B cell (primary cell): Measurements from ENCODE around the gene ANKMY2. TPM values are rescaled to one million over a fixed set of nuclear protein-coding genes. Genes with fewer than 3 reads are reported as not detected.

Experiments used
- ATAC-seq: fragments of 200-7000 bp; cut with Tn5 transposase; one replicate; pipeline ENCODE4 v1.10.0; 2021; ENCODE audit warnings: low read depth, mild to moderate bottlenecking, moderate number of reproducible peaks, moderate library complexity
- CTCF ChIA-PET: fragments of 350-600 bp; sonication (Branson Sonifier 250); formaldehyde crosslinking; loops from one replicate; lab custom pipeline; 2021; ENCODE audit warnings: antibody characterized with exemption, inconsistent platforms; lab: Charles Lee
- POLR2A ChIA-PET: fragments of 350-600 bp; sonication (Branson Sonifier 250); formaldehyde crosslinking; loops from one replicate; lab custom pipeline; 2021; ENCODE audit warnings: antibody characterized with exemption; lab: Charles Lee
- DNase-seq: peaks from one replicate; pipeline ENCODE4 v3.0.0; 2013
- H2AFZ ChIP-seq: 2 replicates; pipeline ENCODE4 v1.6.1; 2012; ENCODE audit warnings: mild to moderate bottlenecking, low read depth, low read length; ENCODE audit not compliant: insufficient read depth, poor library complexity, severe bottlenecking
- H3K27ac ChIP-seq, 2 donors: 1 replicate in 1 of 2; 2 replicates in 1 of 2; pipeline ENCODE4 v1.5.1; 2012 to 2013; ENCODE audit warnings: low read length in 2 of 2, mild to moderate bottlenecking in 2 of 2, moderate library complexity in 1 of 2
- H3K27me3 ChIP-seq, 4 experiments: fragments of 200-600 bp in 1 of 4; sonication (generic) in 1 of 4; replicated peaks in 1 of 4; 1 replicate in 2 of 4; 2 replicates in 2 of 4; pipeline versions ENCODE4 v1.6.1 to v1.7.0; 2013 to 2016; ENCODE audit warnings: low read length in 3 of 4, mild to moderate bottlenecking in 2 of 4, mixed read lengths in 1 of 4, moderate library complexity in 1 of 4; ENCODE audit not compliant: insufficient read depth in 4 of 4, control insufficient read depth in 3 of 4; ENCODE audit errors: control extremely low read depth in 1 of 4
- H3K36me3 ChIP-seq, 2 experiments: replicated peaks in 1 of 2; 1 replicate in 1 of 2; 2 replicates in 1 of 2; pipeline versions ENCODE4 v1.6.1 to v1.7.1; 2013; ENCODE audit warnings: low read length in 1 of 2; ENCODE audit not compliant: insufficient read depth in 2 of 2, control insufficient read depth in 1 of 2; ENCODE audit errors: control extremely low read depth in 1 of 2, extremely low read depth in 1 of 2
- H3K4me1 ChIP-seq, 2 donors: fragments of 200-600 bp in 1 of 2; sonication (generic) in 1 of 2; 1 replicate in 1 of 2; 2 replicates in 1 of 2; pipeline versions ENCODE4 v1.5.1 to v1.6.1; 2013 to 2017; ENCODE audit warnings: low read length in 2 of 2; ENCODE audit not compliant: control insufficient read depth in 2 of 2, insufficient read depth in 2 of 2
- H3K4me2 ChIP-seq: replicated peaks from 2 replicates; pipeline ENCODE3; 2012; ENCODE audit warnings: mild to moderate bottlenecking, low read depth, low read length; ENCODE audit not compliant: poor library complexity, severe bottlenecking
- H3K4me3 ChIP-seq, 5 experiments: fragments of 200-600 bp in 1 of 5; sonication (generic) in 1 of 5; 1 replicate in 3 of 5; 2 replicates in 2 of 5; pipeline versions ENCODE4 v1.5.1 to v1.7.0; 2011 to 2016; ENCODE audit warnings: low read length in 4 of 5, mild to moderate bottlenecking in 4 of 5, low read depth in 2 of 5, control low read depth in 1 of 5, moderate library complexity in 1 of 5; ENCODE audit not compliant: insufficient read depth in 1 of 5; ENCODE audit errors: control extremely low read depth in 1 of 5, extremely low read depth in 1 of 5
- H3K79me2 ChIP-seq: fragments of 200-600 bp; sonication (generic); one replicate; pipeline ENCODE4 v1.6.0; 2016; ENCODE audit warnings: low read length; ENCODE audit not compliant: control insufficient read depth, insufficient read depth
- H3K9ac ChIP-seq: fragments of 200-600 bp; sonication (generic); 2 replicates; pipeline ENCODE4 v1.6.1; 2017; ENCODE audit warnings: mild to moderate bottlenecking, low read length, moderate library complexity
- H3K9me3 ChIP-seq, 3 donors: one replicate each; pipeline versions ENCODE4 v1.6.1 to v1.7.1; 2013; ENCODE audit warnings: low read length in 2 of 3; ENCODE audit not compliant: control insufficient read depth in 2 of 3, insufficient read depth in 1 of 3; ENCODE audit errors: control extremely low read depth in 1 of 3
- H4K20me1 ChIP-seq: 2 replicates; pipeline ENCODE4 v1.6.0; 2012; ENCODE audit warnings: mild to moderate bottlenecking, low read length; ENCODE audit not compliant: insufficient read depth, control insufficient read depth, poor library complexity, severe bottlenecking
- H3K27ac Mint-ChIP-seq: one replicate; pipeline ENCODE4 v1.8.0; 2021; ENCODE audit warnings: mixed read lengths
- H3K27me3 Mint-ChIP-seq: one replicate; pipeline ENCODE4 v1.8.0; 2021; ENCODE audit warnings: mixed read lengths
- H3K4me1 Mint-ChIP-seq: one replicate; pipeline ENCODE4 v1.8.0; 2021; ENCODE audit warnings: mixed read lengths
- H3K4me3 Mint-ChIP-seq: one replicate; pipeline ENCODE4 v1.8.0; 2021; ENCODE audit warnings: mixed read lengths
- H3K9me3 Mint-ChIP-seq: one replicate; pipeline ENCODE4 v1.8.0; 2022; ENCODE audit warnings: mixed read lengths; ENCODE audit not compliant: insufficient read depth
- EZH2 ChIP-seq: IDR thresholded peaks from 2 replicates; pipeline ENCODE4 v1.6.1; 2012; ENCODE audit warnings: borderline replicate concordance, low read depth, mild to moderate bottlenecking, moderate library complexity, low read length; ENCODE audit not compliant: insufficient read depth, poor library complexity, severe bottlenecking
- WGBS: methylation state at CpG from one replicate; pipeline ENCODE4 v1.1.5; 2013; ENCODE audit warnings: missing lambda C conversion rate; ENCODE audit not compliant: insufficient coverage; 5-methylcytosine and 5-hydroxymethylcytosine counted together
- intact Hi-C: fragments of 100-400 bp; cut with micrococcal nuclease; formaldehyde crosslinking; loops from one replicate; pipeline ENCODE4 v1.10.0; 2022
- polyA plus RNA-seq: library from polyadenylated mRNA; depleted of rRNA; stranded (reverse); fragments of >200 nt; gene quantifications from 2 replicates; pipeline ENCODE4 v1.2.3, GENCODE V29; 2012
- total RNA-seq, 2 donors: library from RNA; stranded (reverse); fragments of 120-200 nt in 1 of 2; gene quantifications; 1 replicate in 1 of 2; 2 replicates in 1 of 2; pipeline versions ENCODE4 v1.2.3 to v1.2.4, GENCODE V29; 2013 to 2022
- TF ChIP-seq, protein P1 (sequence below): fragments of 200-600 bp; IDR thresholded peaks from one replicate; pipeline ENCODE4 v1.8.0; 2022; ENCODE audit warnings: antibody characterized with exemption, mild to moderate bottlenecking

The ANKMY2 gene
- total and polyA plus RNA-seq, 2 donors (not counting 1 experiment from before 2014, with no cell fraction given): 7.6 to 17.8 TPM

DNA sequence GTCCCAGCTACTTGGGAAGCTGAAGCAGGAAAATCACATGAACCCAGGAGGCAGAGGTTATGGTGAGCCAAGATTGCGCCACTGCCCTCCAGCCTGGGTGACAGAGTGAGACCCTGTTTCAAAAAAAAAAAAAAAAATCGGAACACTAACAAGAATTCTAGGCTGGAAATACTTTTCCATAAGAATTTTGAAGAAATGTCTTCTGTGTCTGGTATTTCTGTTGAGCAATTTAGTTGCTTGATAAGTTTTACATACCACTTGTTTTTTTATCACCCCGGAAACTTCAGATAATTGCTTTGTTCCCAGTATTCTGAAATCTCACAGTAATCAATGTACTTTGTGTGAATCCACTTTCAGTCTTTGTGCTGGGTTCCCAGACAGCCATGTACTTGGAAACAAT lies 26.3 kb upstream of the ANKMY2 start:
- DNase-seq (no peak), ATAC-seq (no peak)
- Histone ChIP-seq H3K9ac (no peak overlapping the region), H3K4me3 (no peak overlapping the region), H3K4me1 (no peaks in the 10 kb centered on the region), H3K27ac (no peak overlapping the region), H3K9me3 (no peaks in the 10 kb centered on the region), H3K79me2 (peaks cover 21% of the 10 kb centered on the region), H4K20me1 (peaks cover 19% of the 10 kb centered on the region), H3K27me3 (no peaks in the 10 kb centered on the region), H3K4me2 (no peak overlapping the region), H2AFZ (no peak overlapping the region), H3K36me3 (peaks cover 16 to 36% of the 10 kb centered on the region in 2 experiments)
- intact Hi-C loops: no loop called here
- H3K27ac Mint-ChIP-seq: no peak overlapping the region
- WGBS: no CpG with 5 or more reads among the region's 3 CpGs
- H3K4me3 Mint-ChIP-seq: no peak overlapping the region
- POLR2A ChIA-PET: no interaction called here
- CTCF ChIA-PET: no interaction called here
- H3K9me3 Mint-ChIP-seq: no peaks in the 10 kb centered on the region
- H3K4me1 Mint-ChIP-seq: peaks cover 2% of the 10 kb centered on the region
- TF ChIP-seq, protein P1, sequence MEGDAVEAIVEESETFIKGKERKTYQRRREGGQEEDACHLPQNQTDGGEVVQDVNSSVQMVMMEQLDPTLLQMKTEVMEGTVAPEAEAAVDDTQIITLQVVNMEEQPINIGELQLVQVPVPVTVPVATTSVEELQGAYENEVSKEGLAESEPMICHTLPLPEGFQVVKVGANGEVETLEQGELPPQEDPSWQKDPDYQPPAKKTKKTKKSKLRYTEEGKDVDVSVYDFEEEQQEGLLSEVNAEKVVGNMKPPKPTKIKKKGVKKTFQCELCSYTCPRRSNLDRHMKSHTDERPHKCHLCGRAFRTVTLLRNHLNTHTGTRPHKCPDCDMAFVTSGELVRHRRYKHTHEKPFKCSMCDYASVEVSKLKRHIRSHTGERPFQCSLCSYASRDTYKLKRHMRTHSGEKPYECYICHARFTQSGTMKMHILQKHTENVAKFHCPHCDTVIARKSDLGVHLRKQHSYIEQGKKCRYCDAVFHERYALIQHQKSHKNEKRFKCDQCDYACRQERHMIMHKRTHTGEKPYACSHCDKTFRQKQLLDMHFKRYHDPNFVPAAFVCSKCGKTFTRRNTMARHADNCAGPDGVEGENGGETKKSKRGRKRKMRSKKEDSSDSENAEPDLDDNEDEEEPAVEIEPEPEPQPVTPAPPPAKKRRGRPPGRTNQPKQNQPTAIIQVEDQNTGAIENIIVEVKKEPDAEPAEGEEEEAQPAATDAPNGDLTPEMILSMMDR: no peak
- no peak for TF ChIP-seq EZH2
- no peaks in the 10 kb centered on the region for H3K27me3 Mint-ChIP-seq

DNA sequence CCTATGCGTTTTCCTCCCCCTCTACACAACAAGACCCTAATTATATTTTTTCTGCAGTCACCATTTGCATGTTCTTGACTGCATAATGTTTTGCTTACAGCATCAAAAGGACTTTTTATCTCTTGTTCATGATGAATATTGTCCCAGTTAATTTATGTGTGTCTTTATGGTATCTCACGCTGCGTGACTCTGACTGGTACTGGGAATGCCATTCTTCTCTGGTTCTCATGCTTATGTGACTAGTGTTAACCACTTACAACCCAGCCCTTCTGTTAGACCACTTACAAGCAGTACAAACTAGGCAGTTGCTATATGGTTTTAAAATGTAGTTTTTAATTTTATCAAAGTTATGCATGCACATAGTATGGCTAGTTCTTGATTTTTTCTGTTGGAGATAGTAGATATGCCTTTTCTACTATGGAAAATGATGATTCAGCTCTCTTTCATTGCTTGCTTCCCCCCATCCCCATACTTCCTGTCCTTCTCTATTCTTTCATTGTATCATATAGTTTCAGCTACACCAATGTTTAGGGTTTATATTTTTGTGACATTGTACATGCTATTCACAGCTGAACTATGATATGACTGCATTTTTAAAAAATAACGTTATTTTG lies 25.3 kb upstream of the ANKMY2 start:
- H4K20me1 ChIP-seq: peaks cover 19% of the 10 kb centered on the region
- H3K36me3 ChIP-seq: peaks cover 12 to 33% of the 10 kb centered on the region in 2 experiments
- intact Hi-C loops: no loop called here
- H3K27me3 Mint-ChIP-seq: no peaks in the 10 kb centered on the region
- H3K4me3 Mint-ChIP-seq: no peak overlapping the region
- TF ChIP-seq, protein P1: no peak
- TF ChIP-seq EZH2: no peak
- H3K27ac Mint-ChIP-seq: no peak overlapping the region
- ChIA-PET CTCF (no interaction called here), POLR2A (no interaction called here)
- no peak for DNase-seq
- 100% methylated on average over 2 of the region's 4 CpGs for WGBS
- ATAC-seq: no peak
- no peak overlapping the region for H3K4me2 ChIP-seq
- H3K27me3 ChIP-seq: no peaks in the 10 kb centered on the region
- no peak overlapping the region for H3K4me3 ChIP-seq
- H3K9me3 ChIP-seq: no peaks in the 10 kb centered on the region
- H3K27ac ChIP-seq: no peak overlapping the region
- no peak overlapping the region for H3K9ac ChIP-seq
- peaks cover 2% of the 10 kb centered on the region for H3K4me1 Mint-ChIP-seq
- H3K9me3 Mint-ChIP-seq: no peaks in the 10 kb centered on the region
- H2AFZ ChIP-seq: no peak overlapping the region
- peaks cover 19% of the 10 kb centered on the region for H3K79me2 ChIP-seq
- no peaks in the 10 kb centered on the region for H3K4me1 ChIP-seq
